CD14-positive monocyte (primary cell): Measurements from ENCODE around the gene G2E3. TPM values are rescaled to one million over a fixed set of nuclear protein-coding genes. Genes with fewer than 3 reads are reported as not detected.

Source experiments
- DNase-seq, 3 donors: peaks; one replicate each; pipeline ENCODE4 v3.0.0-alpha.2; 2011 to 2022
- H2AFZ ChIP-seq: 2 replicates; pipeline ENCODE4 v1.6.0; 2012; ENCODE audit warnings: mild to moderate bottlenecking, low read depth, low read length, inconsistent platforms; ENCODE audit not compliant: insufficient read depth, poor library complexity, severe bottlenecking
- H3K27ac ChIP-seq, 2 donors: 1 replicate in 1 of 2; 2 replicates in 1 of 2; pipeline ENCODE4 v1.5.1; 2012 to 2013; ENCODE audit warnings: low read length in 2 of 2, control low read depth in 1 of 2, inconsistent platforms in 1 of 2, low read depth in 1 of 2, mild to moderate bottlenecking in 1 of 2
- H3K27me3 ChIP-seq, 2 donors: one replicate each; pipeline versions ENCODE4 v1.6.0 to v1.6.1; 2011 to 2013; ENCODE audit warnings: low read length in 2 of 2; ENCODE audit not compliant: control insufficient read depth in 2 of 2, insufficient read depth in 2 of 2
- H3K36me3 ChIP-seq, 2 donors: replicated peaks in 1 of 2; 1 replicate in 1 of 2; 2 replicates in 1 of 2; pipeline versions ENCODE4 v1.5.1 to v1.6.1; 2012 to 2013; ENCODE audit warnings: low read length in 2 of 2, control low read depth in 1 of 2, inconsistent platforms in 1 of 2, mild to moderate bottlenecking in 1 of 2; ENCODE audit not compliant: insufficient read depth in 2 of 2, control insufficient read depth in 1 of 2
- H3K4me1 ChIP-seq, 2 donors: 1 replicate in 1 of 2; 2 replicates in 1 of 2; pipeline versions ENCODE4 v1.5.1 to v1.6.1; 2012 to 2013; ENCODE audit warnings: low read length in 2 of 2, control low read depth in 1 of 2, inconsistent platforms in 1 of 2, mild to moderate bottlenecking in 1 of 2, moderate library complexity in 1 of 2; ENCODE audit not compliant: insufficient read depth in 2 of 2, control insufficient read depth in 1 of 2
- H3K4me2 ChIP-seq: replicated peaks from 2 replicates; pipeline ENCODE3; 2012; ENCODE audit warnings: low read length, moderate library complexity, mild to moderate bottlenecking; ENCODE audit not compliant: poor library complexity, severe bottlenecking; ENCODE audit errors: extremely low read depth
- H3K4me3 ChIP-seq, 3 experiments: fragments of 200-600 bp in 1 of 3; sonication (generic) in 1 of 3; replicated peaks in 1 of 3; 1 replicate in 2 of 3; 2 replicates in 1 of 3; pipeline ENCODE4 v1.5.1; 2011 to 2013; ENCODE audit warnings: low read length in 3 of 3, mild to moderate bottlenecking in 3 of 3, control low read depth in 2 of 3, low read depth in 2 of 3, inconsistent platforms in 1 of 3, moderate library complexity in 1 of 3
- H3K79me2 ChIP-seq: 2 replicates; pipeline ENCODE4 v1.6.0; 2012; ENCODE audit warnings: mild to moderate bottlenecking, control low read depth, inconsistent platforms, low read length, moderate library complexity; ENCODE audit not compliant: insufficient read depth
- H3K9ac ChIP-seq: 2 replicates; pipeline ENCODE4 v1.6.0; 2017; ENCODE audit warnings: low read length, mild to moderate bottlenecking; ENCODE audit not compliant: insufficient read depth, poor library complexity, severe bottlenecking
- H3K9me3 ChIP-seq, 2 donors: replicated peaks in 1 of 2; 1 replicate in 1 of 2; 2 replicates in 1 of 2; pipeline versions ENCODE4 v1.5.1 to v1.6.1; 2012 to 2013; ENCODE audit warnings: low read length in 2 of 2, control low read depth in 1 of 2; ENCODE audit not compliant: control insufficient read depth in 1 of 2, insufficient read depth in 1 of 2
- H4K20me1 ChIP-seq: 2 replicates; pipeline ENCODE4 v1.6.0; 2012; ENCODE audit warnings: mild to moderate bottlenecking, low read length, control low read depth, moderate library complexity; ENCODE audit not compliant: insufficient read depth
- H3K27ac Mint-ChIP-seq, 7 donors: one replicate each; pipeline ENCODE4 v1.8.0; 2020; ENCODE audit warnings: mild to moderate bottlenecking in 7 of 7, mixed read lengths in 7 of 7, moderate library complexity in 6 of 7, inconsistent platforms in 2 of 7
- H3K27me3 Mint-ChIP-seq, 3 donors: one replicate each; pipeline ENCODE4 v1.8.0; 2021 to 2022; ENCODE audit warnings: low read depth in 3 of 3, mild to moderate bottlenecking in 3 of 3, mixed read lengths in 3 of 3, moderate library complexity in 3 of 3, inconsistent platforms in 1 of 3
- H3K36me3 Mint-ChIP-seq, 2 donors: one replicate each; pipeline ENCODE4 v1.8.0; 2020; ENCODE audit warnings: mixed read lengths in 2 of 2, inconsistent platforms in 1 of 2, mild to moderate bottlenecking in 1 of 2
- H3K4me1 Mint-ChIP-seq: one replicate; pipeline ENCODE4 v1.8.0; 2020; ENCODE audit warnings: mild to moderate bottlenecking, mixed read lengths
- H3K4me3 Mint-ChIP-seq, 2 donors: one replicate each; pipeline ENCODE4 v1.8.0; 2020; ENCODE audit warnings: mild to moderate bottlenecking in 2 of 2, mixed read lengths in 2 of 2, moderate library complexity in 1 of 2
- H3K9me3 Mint-ChIP-seq, 7 donors: one replicate each; pipeline ENCODE4 v1.8.0; 2020 to 2022; ENCODE audit warnings: mixed read lengths in 7 of 7, mild to moderate bottlenecking in 6 of 7, moderate library complexity in 6 of 7, inconsistent platforms in 2 of 7
- WGBS: methylation state at CpG from one replicate; pipeline ENCODE4 v1.1.5; 2013; ENCODE audit warnings: missing lambda C conversion rate; ENCODE audit not compliant: insufficient coverage; 5-methylcytosine and 5-hydroxymethylcytosine counted together
- intact Hi-C, 2 donors: fragments of 100-400 bp; cut with micrococcal nuclease; formaldehyde crosslinking; loops; one replicate each; pipeline versions ENCODE4 v1.15.0 to v1.15.1; 2023
- polyA plus RNA-seq, 3 donors: library from polyadenylated mRNA; depleted of rRNA in 1 of 3; unstranded in 2 of 3; stranded (reverse) in 1 of 3; fragments of 300-500 nt in 2 of 3; fragments of >200 nt in 1 of 3; fragmentation: Illumina TruSeq in 2 of 3; gene quantifications; 1 replicate in 2 of 3; 2 replicates in 1 of 3; pipeline ENCODE4 v1.2.3, GENCODE V29; 2012 to 2021
- TF ChIP-seq, protein P1 (sequence below): fragments of 200-600 bp; IDR thresholded peaks from one replicate; pipeline ENCODE4 v1.8.0; 2022; ENCODE audit warnings: antibody characterized with exemption, mild to moderate bottlenecking

G2E3 gene
- polyA plus RNA-seq, 3 donors = 5.6 to 12.1 (median 5.6) TPM

DNA sequence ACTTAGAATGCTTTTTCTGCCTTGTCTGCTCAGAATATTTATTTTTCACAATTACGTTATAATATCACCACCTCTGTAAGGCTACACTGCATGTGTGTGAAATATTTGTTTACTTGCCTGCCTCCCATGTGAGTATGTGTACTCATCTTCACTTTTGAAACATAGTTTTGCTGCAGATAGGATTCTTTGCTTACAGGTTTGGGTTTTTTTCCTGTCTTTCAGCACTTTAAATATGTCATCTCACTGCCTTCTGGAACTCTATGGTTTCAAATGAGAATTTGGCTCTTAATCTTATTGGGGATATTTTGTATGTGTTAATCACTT, 10.9 kb downstream of the G2E3 start:
- no peaks in the 10 kb centered on the region for H3K4me1 ChIP-seq
- H3K36me3 ChIP-seq = no peaks in the 10 kb centered on the region
- no peak overlapping the region for H3K4me3 ChIP-seq
- intact Hi-C loops = no loop called here
- H3K4me2 ChIP-seq = no peak overlapping the region
- DNase-seq = no peak
- Mint-ChIP-seq H3K27ac (peak overlapping the region in 1 of 7 donors; percentile 43), H3K36me3 (peaks cover 0 to 2% of the 10 kb centered on the region in 2 donors), H3K9me3 (peaks cover 0 to under 1% (median 0%) of the 10 kb centered on the region in 7 donors), H3K4me1 (peaks cover 46% of the 10 kb centered on the region), H3K27me3 (no peaks in the 10 kb centered on the region), H3K4me3 (no peak overlapping the region)
- H3K27me3 ChIP-seq = no peaks in the 10 kb centered on the region
- no peak overlapping the region for H3K9ac ChIP-seq
- H3K79me2 ChIP-seq = peaks cover 100% of the 10 kb centered on the region
- H3K27ac ChIP-seq = no peak overlapping the region
- no CpG with 5 or more reads among the region's 1 CpG for WGBS
- TF ChIP-seq, protein P1, sequence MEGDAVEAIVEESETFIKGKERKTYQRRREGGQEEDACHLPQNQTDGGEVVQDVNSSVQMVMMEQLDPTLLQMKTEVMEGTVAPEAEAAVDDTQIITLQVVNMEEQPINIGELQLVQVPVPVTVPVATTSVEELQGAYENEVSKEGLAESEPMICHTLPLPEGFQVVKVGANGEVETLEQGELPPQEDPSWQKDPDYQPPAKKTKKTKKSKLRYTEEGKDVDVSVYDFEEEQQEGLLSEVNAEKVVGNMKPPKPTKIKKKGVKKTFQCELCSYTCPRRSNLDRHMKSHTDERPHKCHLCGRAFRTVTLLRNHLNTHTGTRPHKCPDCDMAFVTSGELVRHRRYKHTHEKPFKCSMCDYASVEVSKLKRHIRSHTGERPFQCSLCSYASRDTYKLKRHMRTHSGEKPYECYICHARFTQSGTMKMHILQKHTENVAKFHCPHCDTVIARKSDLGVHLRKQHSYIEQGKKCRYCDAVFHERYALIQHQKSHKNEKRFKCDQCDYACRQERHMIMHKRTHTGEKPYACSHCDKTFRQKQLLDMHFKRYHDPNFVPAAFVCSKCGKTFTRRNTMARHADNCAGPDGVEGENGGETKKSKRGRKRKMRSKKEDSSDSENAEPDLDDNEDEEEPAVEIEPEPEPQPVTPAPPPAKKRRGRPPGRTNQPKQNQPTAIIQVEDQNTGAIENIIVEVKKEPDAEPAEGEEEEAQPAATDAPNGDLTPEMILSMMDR = no peak
- H2AFZ ChIP-seq = no peak overlapping the region
- H3K9me3 ChIP-seq = no peaks in the 10 kb centered on the region
- peaks cover 64% of the 10 kb centered on the region for H4K20me1 ChIP-seq

DNA sequence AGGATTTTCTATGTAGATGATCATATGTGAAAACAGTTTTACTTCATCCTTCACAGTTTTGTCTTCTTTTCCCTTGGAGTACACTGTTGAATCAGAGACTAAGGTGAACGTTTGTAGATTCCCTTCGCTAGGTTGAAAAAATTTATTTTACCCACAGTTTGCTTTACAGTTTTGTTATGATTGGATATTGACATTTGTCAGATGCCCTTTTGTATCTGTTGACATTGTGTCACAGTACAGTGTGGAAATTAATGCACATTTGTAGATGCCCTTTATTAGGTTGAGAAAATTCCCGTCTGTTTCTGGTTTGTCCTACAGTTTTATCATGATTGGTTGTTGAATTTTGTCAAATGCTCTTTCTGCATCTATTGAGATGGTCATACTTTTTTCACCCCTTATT, 13.3 kb downstream of the G2E3 start:
- Histone ChIP-seq H3K4me1 (peaks cover 1 to 2% of the 10 kb centered on the region in 2 donors), H3K9ac (no peak overlapping the region), H3K27me3 (no peaks in the 10 kb centered on the region), H3K79me2 (peaks cover 100% of the 10 kb centered on the region), H3K27ac (no peak overlapping the region), H3K4me3 (no peak overlapping the region), H3K36me3 (no peaks in the 10 kb centered on the region), H3K4me2 (no peak overlapping the region), H3K9me3 (no peaks in the 10 kb centered on the region), H2AFZ (no peak overlapping the region), H4K20me1 (peaks cover 43% of the 10 kb centered on the region)
- intact Hi-C loops = no loop called here
- Mint-ChIP-seq H3K27me3 (no peaks in the 10 kb centered on the region), H3K36me3 (peaks cover 0 to 9% of the 10 kb centered on the region in 2 donors), H3K27ac (no peak overlapping the region), H3K4me3 (no peak overlapping the region), H3K4me1 (peaks cover 48% of the 10 kb centered on the region), H3K9me3 (peaks cover 0 to 2% (median 0%) of the 10 kb centered on the region in 7 donors)
- TF ChIP-seq, protein P1 = no peak
- WGBS = no CpG with 5 or more reads among the region's 3 CpGs
- no peak for DNase-seq
